Stimulated activated memory B cell treated with anti-CD40 and anti-IgM and Interleukin-4, amounts not matched to agents 10 μg/mL and 1 μg/mL and 100 μg/mL, for 72 hours (primary cell): ENCODE results near the gene DEFB131B.
"Not testable (repeated sequence)": the region's sequence is repeated elsewhere in the genome, so short reads cannot be mapped to it uniquely, and the experiment has no call there.

ENCODE experiments used
- ATAC-seq: fragments of 150-1000 bp; cut with Tn5 transposase; 2 replicates; pipeline ENCODE4 v1.10.0; 2021
- H3K27ac Mint-ChIP-seq: one replicate; pipeline ENCODE4 v1.8.0; 2022; ENCODE audit warnings: mild to moderate bottlenecking, mixed read lengths
- H3K27me3 Mint-ChIP-seq: one replicate; pipeline ENCODE4 v1.8.0; 2022; ENCODE audit warnings: mixed read lengths
- H3K36me3 Mint-ChIP-seq: one replicate; pipeline ENCODE4 v1.8.0; 2022; ENCODE audit warnings: mixed read lengths
- H3K4me1 Mint-ChIP-seq: one replicate; pipeline ENCODE4 v1.8.0; 2022; ENCODE audit warnings: mixed read lengths
- H3K4me3 Mint-ChIP-seq: one replicate; pipeline ENCODE4 v1.8.0; 2022; ENCODE audit warnings: mild to moderate bottlenecking, moderate library complexity, mixed read lengths
- H3K9me3 Mint-ChIP-seq: one replicate; pipeline ENCODE4 v1.8.0; 2022; ENCODE audit warnings: mixed read lengths

Gene DEFB131B, protein sequence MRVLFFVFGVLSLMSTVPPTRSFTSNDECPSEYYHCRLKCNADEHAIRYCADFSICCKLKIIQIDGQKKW

DNA sequence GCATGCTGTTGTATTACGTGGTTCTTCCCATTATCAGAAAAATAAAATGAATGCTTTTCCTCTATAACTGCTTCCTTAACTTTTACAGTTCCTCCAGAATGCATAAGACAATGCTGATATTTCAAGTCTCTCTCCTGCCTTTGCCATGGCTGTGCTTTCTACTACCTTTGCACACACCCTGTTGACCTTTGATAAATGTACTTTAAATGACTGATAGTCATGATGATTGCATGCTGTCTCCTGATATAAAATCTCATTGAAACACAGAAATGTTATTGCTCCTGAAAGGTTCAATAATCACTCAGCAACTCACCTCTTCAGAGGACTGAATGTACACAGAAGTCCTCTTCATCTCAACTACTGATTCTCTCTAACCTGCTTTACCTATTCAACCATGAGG is at the start of gene DEFB131B:
Gene DEFB131B (plus strand): TSS at position 395 of the 400 bp plus-strand sequence. CDS start 0 bp downstream, at position 395.
- not testable (repeated sequence) for H3K27ac Mint-ChIP-seq

DNA sequence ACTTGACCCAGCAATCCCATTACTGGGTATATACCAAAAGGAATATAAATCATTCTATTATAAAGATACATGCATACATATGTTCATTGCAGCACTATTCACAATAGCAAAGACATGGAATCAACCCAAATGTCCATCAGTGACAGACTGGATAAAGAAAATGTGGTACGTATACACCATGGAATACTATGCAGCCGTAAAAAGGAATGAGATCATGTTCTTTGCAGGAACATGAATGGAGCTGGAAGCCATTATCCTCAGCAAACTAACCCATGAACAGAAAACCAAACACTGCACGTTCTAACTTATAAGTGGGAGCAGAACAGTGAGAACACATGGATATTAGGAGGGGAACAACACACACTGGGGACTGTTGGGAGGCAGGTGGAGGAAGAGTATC is 49.0 kb upstream of the DEFB131B start:
- not testable (repeated sequence) for H3K9me3 Mint-ChIP-seq, H3K27me3 Mint-ChIP-seq, ATAC-seq, H3K4me3 Mint-ChIP-seq, H3K4me1 Mint-ChIP-seq, H3K36me3 Mint-ChIP-seq, H3K27ac Mint-ChIP-seq

More for the DNA sequence above, at the start of gene DEFB131B:
- not testable (repeated sequence) for H3K4me1 Mint-ChIP-seq, H3K4me3 Mint-ChIP-seq, H3K27me3 Mint-ChIP-seq, ATAC-seq, H3K9me3 Mint-ChIP-seq
- H3K36me3 Mint-ChIP-seq: peaks cover 19% of the 10 kb centered on the region

DNA sequence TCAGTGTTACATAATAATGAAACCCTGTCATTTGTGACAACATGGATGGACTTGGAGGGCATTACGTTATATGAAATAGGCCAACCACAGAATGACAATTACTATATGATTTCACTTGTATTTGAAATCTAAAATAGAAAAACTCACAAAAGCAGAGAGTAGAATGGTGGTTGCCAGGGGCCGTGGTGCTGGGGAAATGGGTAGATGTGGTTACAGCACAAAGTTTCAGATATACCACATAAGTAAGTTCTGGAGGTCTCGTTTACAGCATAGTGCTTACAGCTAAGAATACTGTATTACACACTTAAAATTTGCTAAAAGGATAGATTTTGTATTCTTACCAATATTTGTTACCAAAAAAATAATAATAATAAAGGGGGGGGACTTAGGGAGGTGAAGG is 48.6 kb upstream of the DEFB131B start:
- H3K4me1 Mint-ChIP-seq, H3K9me3 Mint-ChIP-seq, H3K36me3 Mint-ChIP-seq, H3K4me3 Mint-ChIP-seq, ATAC-seq, H3K27ac Mint-ChIP-seq, H3K27me3 Mint-ChIP-seq: not testable (repeated sequence)

DNA sequence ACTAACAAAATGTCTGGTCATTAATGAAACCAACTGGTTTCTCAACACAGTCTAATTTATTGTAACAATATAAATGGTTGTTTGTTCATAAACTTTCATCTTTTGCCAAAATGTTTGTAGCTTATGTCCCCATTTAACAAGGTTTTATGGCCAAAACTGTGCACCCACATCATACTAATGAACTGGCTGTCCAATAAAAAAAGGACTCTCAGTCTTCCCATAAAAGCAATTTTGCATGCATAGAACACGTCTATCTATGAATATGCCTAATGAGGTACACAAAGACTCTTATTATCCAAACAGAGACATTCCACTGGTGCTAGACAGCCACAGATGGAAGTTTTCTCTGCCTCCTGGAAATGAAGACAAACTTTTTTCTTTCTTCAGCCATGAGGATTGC is 45.4 kb upstream of the DEFB131B start, which contains the start of gene DEFB108B:
Gene DEFB108B (plus strand): TSS at position 390 of the 400 bp plus-strand sequence. CDS start 0 bp downstream, at position 390.
- not testable (repeated sequence) for H3K9me3 Mint-ChIP-seq, H3K27ac Mint-ChIP-seq, H3K27me3 Mint-ChIP-seq, ATAC-seq, H3K4me1 Mint-ChIP-seq, H3K4me3 Mint-ChIP-seq, H3K36me3 Mint-ChIP-seq

DNA sequence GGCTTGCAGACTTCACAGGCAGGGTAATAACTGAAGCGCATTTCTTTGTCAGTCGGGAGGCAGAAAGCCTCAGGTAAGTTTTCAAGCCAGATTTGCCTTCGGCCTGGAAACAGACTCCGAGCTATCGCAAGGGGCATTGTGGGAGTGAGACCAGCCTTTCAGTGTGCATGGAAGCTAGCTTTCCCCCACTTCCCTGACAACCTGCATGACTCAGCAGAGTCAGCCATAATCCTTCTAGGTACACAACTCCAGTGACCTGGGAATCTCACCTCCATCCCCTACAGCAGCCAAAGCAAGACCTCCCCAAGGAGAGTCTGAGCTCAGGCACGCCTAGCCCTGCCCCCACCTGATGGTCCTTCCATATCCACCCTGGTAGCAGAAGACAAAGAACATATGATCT is 35.5 kb upstream of the DEFB131B start:
- H3K27ac Mint-ChIP-seq, H3K9me3 Mint-ChIP-seq, H3K27me3 Mint-ChIP-seq, ATAC-seq, H3K36me3 Mint-ChIP-seq, H3K4me3 Mint-ChIP-seq, H3K4me1 Mint-ChIP-seq: not testable (repeated sequence)

DNA sequence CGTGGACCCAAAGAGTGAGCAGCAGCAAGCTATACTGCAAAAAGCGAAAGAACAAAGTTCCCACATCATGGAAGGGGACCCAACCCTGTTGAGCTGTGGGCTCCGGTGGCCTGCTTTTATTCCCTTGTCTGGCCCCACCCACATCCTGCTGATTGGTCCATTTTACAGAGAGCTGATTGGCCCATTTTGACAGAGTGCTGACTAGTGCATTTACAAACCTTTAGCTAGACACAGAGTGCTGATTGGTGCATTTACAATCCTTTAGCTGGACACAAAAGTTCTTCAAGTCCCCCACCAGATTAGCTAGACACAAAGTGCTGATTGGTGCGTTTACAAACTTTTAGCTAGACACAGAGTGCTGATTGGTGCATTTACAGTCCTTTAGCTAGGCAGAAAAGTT is 34.9 kb upstream of the DEFB131B start:
- not testable (repeated sequence) for H3K4me3 Mint-ChIP-seq, H3K36me3 Mint-ChIP-seq

DNA sequence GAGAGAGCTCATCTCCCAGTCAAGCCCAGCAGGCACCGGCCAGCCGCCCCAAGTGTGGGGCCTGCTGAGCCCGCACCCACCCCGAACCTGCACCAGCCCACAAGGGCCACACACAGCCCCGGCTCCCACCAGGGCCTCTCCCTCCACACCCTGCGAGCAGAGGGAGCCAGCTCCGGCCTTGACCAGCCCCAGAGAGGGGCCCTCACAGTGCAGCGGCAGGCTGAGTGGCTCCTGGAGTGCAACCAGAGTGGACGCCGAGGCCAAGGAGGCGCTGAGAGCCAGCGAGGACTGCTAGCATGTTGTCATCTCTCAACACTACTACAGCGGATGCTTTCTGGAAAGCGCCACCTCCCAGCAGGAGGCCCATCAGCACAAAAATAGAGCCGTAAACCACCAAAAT is 34.4 kb upstream of the DEFB131B start:
- Mint-ChIP-seq H3K9me3 (peaks cover 11% of the 10 kb centered on the region), H3K27me3 (no peaks in the 10 kb centered on the region), H3K27ac (no peak overlapping the region), H3K4me1 (no peaks in the 10 kb centered on the region), H3K4me3 (no peak overlapping the region), H3K36me3 (no peaks in the 10 kb centered on the region)
- ATAC-seq: no peak

More for the DNA sequence above, 34.9 kb upstream of the DEFB131B start:
- H3K4me1 Mint-ChIP-seq, H3K9me3 Mint-ChIP-seq, H3K27ac Mint-ChIP-seq, ATAC-seq, H3K27me3 Mint-ChIP-seq: not testable (repeated sequence)

DNA sequence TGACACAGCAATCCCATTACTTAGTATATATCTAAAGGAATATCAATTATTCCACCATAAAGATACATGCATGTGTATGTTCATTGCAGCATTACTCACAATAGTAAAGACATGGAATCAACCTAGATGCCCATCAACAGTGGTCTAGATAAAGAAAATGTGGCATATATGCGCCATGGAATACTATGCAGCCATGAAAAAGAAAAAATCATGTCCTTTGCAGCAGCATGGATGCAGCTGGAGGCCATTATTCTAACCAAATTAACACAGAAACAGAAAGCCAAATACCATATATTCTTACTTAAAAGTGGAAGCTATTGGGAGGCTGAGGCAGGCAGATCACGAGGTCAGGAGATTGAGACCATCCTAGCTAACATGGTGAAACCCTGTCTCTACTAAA is 24.4 kb upstream of the DEFB131B start:
- H3K27me3 Mint-ChIP-seq, ATAC-seq, H3K27ac Mint-ChIP-seq, H3K4me1 Mint-ChIP-seq, H3K9me3 Mint-ChIP-seq, H3K4me3 Mint-ChIP-seq: not testable (repeated sequence)
- H3K36me3 Mint-ChIP-seq: peaks cover 15% of the 10 kb centered on the region

DNA sequence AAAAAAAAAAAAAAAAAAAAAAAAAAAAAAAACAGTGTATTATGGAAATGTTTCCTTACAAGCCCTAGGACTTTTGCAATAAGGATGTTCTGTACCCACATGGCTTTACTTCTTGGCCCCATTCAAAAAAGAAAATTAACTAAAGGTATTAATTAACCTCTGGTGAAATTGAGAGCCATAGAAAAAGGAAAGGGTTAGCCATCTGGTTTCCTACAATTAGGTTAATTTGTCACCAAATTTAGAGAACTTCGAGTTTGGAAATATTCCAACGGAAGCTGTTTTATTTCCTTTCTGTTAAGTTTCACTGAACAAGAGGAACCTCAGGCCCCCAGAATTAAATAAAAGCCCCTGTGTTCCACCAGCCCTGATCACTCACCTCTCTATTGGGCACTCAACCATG is 22.4 kb upstream of the DEFB131B start:
- H3K4me1 Mint-ChIP-seq, H3K27ac Mint-ChIP-seq, H3K27me3 Mint-ChIP-seq, H3K9me3 Mint-ChIP-seq, H3K4me3 Mint-ChIP-seq, H3K36me3 Mint-ChIP-seq, ATAC-seq: not testable (repeated sequence)

DNA sequence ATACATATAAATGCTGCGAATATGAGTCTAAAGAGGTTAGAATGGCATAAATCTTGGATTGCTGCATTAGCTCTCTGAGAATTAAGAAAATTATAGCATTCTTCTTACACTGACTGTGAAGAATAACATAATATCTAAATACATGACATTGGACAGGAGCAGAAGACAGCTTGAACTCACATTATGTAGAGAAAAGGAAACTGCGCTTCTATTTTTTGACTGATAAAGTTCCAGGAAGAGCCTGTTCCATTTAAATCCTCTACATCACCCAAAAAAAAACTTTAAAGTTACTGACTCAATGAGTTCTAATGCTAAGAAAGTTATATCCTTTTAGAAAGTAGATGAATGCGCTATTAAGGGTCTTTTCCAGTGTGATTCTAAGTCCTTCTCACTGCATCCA is 17.4 kb upstream of the DEFB131B start:
- not testable (repeated sequence) for H3K27me3 Mint-ChIP-seq, H3K27ac Mint-ChIP-seq, H3K9me3 Mint-ChIP-seq, H3K4me1 Mint-ChIP-seq, H3K4me3 Mint-ChIP-seq, H3K36me3 Mint-ChIP-seq, ATAC-seq

DNA sequence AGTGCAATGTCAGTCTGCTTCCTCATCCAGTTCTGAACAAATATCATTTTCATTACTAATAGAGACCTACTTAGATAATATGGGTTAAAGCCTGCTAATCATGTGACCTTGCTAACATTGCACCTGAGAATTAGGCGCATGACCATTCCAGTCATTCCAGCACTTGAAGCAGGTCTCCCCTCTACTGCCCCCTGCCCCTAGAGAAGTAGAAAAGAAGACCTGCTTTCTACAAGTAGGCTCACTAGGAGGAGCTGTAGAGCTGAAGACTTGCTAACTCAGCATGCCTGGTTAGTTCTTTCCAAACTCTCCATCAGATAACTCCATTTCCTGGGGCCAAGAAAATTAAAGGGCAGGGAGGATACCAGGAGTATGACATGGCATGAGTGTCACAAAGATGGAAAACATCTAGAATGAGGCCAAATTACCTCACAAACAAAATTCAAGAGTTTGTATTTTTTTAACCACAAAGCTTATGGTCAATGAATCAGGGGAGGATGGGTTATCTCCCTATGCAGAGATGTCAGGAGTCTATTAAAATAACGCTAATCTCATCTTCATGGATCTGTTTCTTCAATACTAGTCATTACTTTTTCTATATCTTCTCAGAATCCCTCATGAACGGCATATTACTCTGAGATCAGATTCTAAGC is 14.2 kb upstream of the DEFB131B start:
- not testable (repeated sequence) for H3K27ac Mint-ChIP-seq, H3K9me3 Mint-ChIP-seq, H3K4me1 Mint-ChIP-seq

DNA sequence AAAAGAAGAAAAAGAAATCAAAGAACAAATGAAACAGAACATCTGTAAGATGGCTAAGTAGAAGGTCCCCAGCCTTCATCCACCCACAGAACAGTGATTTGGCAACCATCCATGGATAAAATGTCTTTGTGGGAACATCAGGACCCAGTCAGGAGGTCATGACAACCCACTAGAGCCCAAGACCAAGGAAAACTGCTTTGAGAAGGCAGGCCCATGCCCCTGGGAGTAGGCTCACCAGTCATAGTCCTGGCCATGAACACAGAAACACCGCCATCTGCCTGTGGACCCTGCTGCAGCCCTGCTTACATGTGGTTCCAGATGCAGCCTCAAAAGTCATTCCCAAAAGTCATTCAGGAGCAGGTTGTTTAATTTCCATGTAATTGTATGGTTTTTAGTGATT is 11.0 kb upstream of the DEFB131B start:
- H3K9me3 Mint-ChIP-seq, H3K27ac Mint-ChIP-seq, ATAC-seq, H3K27me3 Mint-ChIP-seq, H3K4me3 Mint-ChIP-seq, H3K36me3 Mint-ChIP-seq: not testable (repeated sequence)
- peaks cover 24% of the 10 kb centered on the region for H3K4me1 Mint-ChIP-seq

More for the DNA sequence above, 14.2 kb upstream of the DEFB131B start:
- not testable (repeated sequence) for H3K27me3 Mint-ChIP-seq, H3K36me3 Mint-ChIP-seq, H3K4me3 Mint-ChIP-seq
- peak; percentile 72 for ATAC-seq

DNA sequence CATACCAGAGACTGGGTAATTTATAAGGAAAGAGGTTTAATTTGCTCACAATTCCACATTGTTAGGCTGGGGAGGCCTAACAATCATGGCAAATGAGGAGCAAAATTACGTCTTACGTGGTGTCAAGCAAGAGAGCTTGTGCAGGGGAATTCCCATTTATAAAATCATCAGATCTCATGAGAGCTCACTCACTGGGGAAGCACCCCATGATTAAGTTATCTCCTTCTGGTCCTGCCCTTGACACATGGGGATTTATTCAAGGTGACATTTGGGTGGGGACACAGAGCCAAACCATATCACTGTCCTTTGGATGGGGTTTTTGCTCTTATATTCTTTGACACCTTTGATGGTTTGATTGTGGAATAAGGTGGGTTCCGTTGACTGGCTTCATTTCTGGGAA is 8.3 kb upstream of the DEFB131B start:
- H3K36me3 Mint-ChIP-seq, H3K27me3 Mint-ChIP-seq, H3K9me3 Mint-ChIP-seq, H3K4me3 Mint-ChIP-seq: not testable (repeated sequence)
- Mint-ChIP-seq H3K4me1 (peaks cover 24% of the 10 kb centered on the region), H3K27ac (peak overlapping the region; percentile 85)
- ATAC-seq: peak; percentile 82

DNA sequence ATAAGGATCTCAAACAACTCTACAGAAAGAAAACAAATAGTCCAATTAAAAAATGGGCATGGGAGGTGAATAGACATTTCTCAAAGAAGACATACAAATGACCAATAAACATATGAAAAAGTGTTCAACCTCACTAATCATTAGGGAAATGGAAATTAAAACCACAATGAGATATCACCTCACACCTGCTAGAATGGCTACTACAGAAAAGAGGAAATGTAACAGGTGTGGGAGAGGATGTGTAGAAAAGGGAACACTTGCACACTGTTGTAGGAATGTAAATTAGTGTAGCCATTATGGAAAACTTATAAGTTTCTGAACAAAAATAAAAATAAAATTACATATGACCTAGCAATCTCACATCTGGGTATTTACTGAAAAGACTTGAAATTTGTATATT is 7.6 kb upstream of the DEFB131B start:
- not testable (repeated sequence) for H3K27me3 Mint-ChIP-seq, H3K4me3 Mint-ChIP-seq, H3K9me3 Mint-ChIP-seq, H3K36me3 Mint-ChIP-seq
- peak; percentile 76 for ATAC-seq
- H3K4me1 Mint-ChIP-seq: peaks cover 24% of the 10 kb centered on the region
- H3K27ac Mint-ChIP-seq: peak overlapping the region; percentile 85

DNA sequence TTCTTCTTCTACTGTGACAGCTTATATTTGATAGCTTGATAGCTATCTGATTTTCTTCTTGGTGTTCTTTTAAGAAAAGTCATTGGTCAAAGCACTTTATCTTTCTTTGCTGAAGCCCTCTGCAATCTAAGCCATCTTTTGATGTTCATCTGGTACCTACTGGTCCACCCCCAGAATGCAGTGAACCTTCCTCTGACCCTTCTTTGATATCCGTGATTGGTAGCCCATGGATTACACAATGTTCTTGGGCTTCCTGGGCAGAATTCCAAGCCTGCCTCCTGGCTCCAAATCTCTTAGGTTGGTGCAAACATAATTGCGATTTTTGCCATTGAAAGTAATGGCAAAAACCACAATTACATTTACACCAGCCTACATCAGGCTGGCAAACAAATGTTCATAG is 2.0 kb upstream of the DEFB131B start:
- H3K9me3 Mint-ChIP-seq, H3K27ac Mint-ChIP-seq, H3K27me3 Mint-ChIP-seq, H3K4me1 Mint-ChIP-seq, H3K4me3 Mint-ChIP-seq, ATAC-seq: not testable (repeated sequence)
- H3K36me3 Mint-ChIP-seq: peaks cover 19% of the 10 kb centered on the region

DNA sequence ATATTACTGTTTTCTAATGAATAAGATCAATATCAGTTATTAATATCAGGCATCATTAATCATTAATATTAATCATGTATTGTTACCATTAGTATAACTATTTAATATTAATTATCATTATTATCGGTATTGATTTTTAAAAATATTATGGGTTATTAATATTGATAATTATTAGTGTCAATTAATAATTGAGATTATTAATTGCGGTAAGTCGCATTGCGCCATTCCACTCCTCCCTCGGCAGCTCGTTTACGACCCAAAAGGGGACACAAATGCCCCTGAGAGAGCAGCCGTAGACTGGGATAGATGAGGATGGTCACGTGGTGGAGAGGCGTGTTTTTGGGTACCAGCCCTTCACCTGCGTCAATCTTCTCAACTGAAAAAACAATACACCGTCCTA is 7.6 kb downstream of the DEFB131B start:
- H3K27ac Mint-ChIP-seq, ATAC-seq, H3K9me3 Mint-ChIP-seq, H3K4me1 Mint-ChIP-seq, H3K27me3 Mint-ChIP-seq, H3K4me3 Mint-ChIP-seq, H3K36me3 Mint-ChIP-seq: not testable (repeated sequence)
